Sigmoid colon (tissue), 4 donors: ENCODE measurements around the gene S100A6.

Experiments used
- CTCF ChIP-seq, 4 experiments: fragments of 450-650 bp in 3 of 4; fragments of 200-600 bp in 1 of 4; IDR thresholded peaks; one replicate each; pipeline ENCODE4 v1.5.1; 2016 to 2019; ENCODE audit warnings: antibody characterized with exemption in 4 of 4, mild to moderate bottlenecking in 3 of 4, moderate library complexity in 2 of 4
- POLR2A ChIP-seq, 2 donors: fragments of 450-650 bp; IDR thresholded peaks; one replicate each; pipeline ENCODE4 v1.6.1; 2016; ENCODE audit warnings: antibody characterized with exemption in 2 of 2, mild to moderate bottlenecking in 2 of 2, moderate library complexity in 2 of 2
- POLR2AphosphoS5 ChIP-seq, 4 donors: sonication (generic); formaldehyde crosslinking; IDR thresholded peaks; one replicate each; pipeline ENCODE4 v1.6.1; 2017; ENCODE audit warnings: antibody characterized with exemption in 4 of 4

GRCh38 chr1:153561466-153561985 is 25.7 kb upstream of the S100A6 start:
- TF ChIP-seq POLR2A (IDR thresholded peaks at IDR 0.05) (no peak), CTCF (IDR thresholded peaks at IDR 0.05) (no peak), POLR2AphosphoS5 (IDR thresholded peaks at IDR 0.05) (no peak)
